HG02870 (cell line): ENCODE data around the gene RNF207.
A peak's percentile ranks its signal among the peaks of the same experiment; 100 is the strongest.
"Not testable (repeated sequence)": the region's sequence is repeated elsewhere in the genome, so short reads cannot be mapped to it uniquely, and the experiment has no call there.

Experiments
- ATAC-seq: cut with Tn5 transposase; IDR thresholded peaks from one replicate; pipeline ENCODE4 v1.9.1; 2021; ENCODE audit warnings: mild to moderate bottlenecking, moderate library complexity; ENCODE audit not compliant: unreplicated experiment

The RNF207 gene

GRCh38 chr1:6199298-6200187 is 6.4 kb upstream of the RNF207 start, which contains the start of gene RPL22:
RPL22 (minus strand) TSS chr1:6199595; CDS start chr1:6199573, 22 bp downstream.
- ATAC-seq, result peak; percentile 94

- ATAC-seq, result no peak
Observed at GRCh38 chr1:6200188-6200809, 5.6 kb upstream of the RNF207 start.

DNA sequence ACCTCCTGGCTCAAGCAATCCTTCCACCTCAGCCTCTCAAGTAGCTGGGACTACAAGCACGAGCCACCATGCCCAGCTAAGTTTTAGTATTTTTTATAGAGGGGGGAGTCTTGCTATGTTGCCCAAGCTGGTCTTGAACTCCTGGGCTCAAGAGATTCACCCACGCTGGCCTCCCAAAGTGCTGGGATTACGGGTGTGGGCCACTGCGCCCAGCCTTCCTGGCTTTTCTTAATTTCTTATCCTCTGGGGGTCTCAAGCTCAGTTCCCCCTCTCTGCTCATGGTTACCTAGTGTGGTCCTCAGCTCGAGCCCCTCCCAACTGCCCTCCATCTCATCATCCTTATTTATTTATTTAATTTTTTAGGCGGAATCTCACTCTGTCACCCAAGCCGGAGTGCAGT is 3.7 kb upstream of the RNF207 start:
- ATAC-seq, result no peak

DNA sequence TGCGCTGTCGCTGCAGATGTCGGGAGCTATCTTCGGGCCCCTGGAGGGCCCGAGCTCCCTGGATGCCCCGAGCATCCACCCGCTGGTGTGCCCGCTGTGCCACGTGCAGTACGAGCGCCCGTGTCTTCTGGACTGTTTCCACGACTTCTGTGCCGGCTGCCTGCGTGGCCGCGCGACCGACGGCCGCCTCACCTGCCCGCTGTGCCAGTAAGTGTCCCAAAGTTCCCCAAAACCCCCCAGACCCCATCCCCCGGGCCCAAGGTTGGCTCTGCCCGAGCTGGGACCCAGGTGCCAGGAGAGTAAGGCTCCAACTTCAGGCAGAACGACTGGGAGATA is 569 bp downstream of the RNF207 start:
- ATAC-seq, result peak; percentile 5

DNA sequence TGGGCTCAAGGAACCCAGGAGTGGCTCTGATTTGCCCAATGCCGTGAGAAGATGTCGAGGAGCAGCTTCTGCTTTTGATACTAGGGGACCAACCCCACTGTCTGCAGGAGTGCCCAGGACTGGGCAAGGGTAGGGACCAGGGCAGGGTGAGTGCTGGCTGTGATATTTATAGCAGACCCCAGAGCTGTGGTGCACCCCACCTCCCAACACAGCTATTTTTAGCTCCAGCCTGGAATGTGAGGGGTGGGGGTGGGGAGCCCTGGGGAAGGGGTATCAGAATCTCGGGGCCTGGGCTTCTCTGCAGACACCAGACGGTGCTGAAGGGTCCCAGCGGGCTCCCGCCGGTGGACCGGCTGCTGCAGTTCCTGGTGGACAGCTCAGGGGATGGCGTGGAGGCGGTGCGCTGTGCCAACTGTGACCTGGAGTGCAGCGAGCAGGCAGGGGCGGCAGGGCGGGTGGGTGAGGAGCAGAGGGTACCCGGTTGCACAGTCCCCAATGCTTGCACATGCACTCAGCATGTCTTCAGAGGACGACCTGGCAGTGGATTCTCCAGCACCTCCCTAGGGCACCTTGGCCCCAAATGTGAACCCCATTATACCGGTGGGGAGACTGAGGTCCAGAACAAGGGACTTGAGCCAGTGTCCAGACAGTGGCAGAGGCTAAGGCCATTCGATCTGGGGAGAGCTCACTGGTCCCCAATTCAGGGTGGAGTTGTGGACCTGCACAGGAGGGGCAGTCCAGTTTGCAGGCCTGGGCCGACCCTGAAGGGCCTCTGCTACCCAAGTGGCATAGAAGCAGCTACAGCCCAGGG is 1.4 kb downstream of the RNF207 start:
- no peak for ATAC-seq

DNA sequence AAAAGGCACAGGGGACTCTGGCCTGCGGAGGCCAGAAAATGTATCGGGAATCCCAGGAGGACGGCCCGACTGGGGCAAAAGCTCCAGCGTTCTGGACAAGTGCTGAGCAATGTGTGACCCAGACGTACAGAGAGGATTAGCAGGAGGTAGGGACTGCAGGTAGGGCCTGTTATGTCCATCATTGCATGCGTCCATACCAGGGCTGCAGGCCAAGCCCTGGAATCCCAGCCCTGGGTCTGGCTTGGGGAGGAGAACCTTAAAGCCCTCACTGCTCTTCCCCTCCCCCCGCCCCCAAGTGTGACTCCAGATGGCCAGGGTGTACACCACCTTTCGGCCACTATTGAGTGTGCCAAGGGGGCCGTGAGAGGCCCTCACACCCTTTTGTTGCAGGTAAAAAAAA is 2.0 kb downstream of the RNF207 start:
- ATAC-seq, result no peak

DNA sequence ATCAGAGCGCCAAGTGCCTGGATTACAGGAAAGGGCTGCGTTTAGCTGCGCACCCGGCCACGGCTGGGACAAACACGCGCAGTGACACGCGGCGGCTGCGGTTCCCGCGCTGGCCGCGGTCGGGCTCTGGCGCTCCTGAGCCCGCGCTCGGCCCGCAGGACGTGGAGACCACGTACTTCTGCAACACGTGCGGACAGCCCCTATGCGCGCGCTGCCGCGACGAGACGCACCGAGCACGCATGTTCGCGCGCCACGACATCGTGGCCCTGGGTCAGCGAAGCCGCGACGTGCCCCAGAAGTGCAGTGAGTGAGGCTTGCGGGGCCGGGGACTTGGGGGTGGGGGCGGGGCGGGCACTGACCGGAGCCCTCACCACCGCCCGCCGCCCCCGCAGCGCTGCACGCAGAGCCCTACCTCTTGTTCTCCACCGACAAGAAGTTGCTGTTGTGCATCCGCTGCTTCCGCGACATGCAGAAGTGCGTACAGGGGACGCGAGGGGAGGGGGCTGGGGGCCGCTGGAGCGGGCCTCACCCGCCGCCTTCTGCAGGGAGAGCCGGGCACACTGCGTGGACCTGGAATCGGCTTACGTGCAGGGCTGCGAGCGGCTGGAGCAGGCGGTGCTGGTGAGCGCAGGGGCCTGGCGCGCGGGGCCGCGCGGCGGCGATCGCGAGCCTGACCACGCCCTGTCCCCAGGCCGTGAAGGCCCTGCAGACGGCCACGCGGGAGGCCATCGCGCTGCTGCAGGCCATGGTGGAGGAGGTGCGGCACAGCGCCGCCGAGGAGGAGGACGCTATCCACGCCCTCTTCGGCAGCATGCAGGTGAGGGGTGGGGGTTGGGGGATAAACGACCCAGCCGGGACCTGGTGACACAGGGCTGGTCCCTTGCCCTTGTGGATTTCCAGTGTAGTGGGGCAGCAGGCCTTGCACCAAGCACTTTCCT is 3.1 kb downstream of the RNF207 start:
- ATAC-seq, result no peak

- ATAC-seq, result no peak
Observed at GRCh38 chr1:6209661-6210580, 4.0 kb downstream of the RNF207 start.

GRCh38 chr1:6210591-6211355 is 4.9 kb downstream of the RNF207 start:
- no peak for ATAC-seq

DNA sequence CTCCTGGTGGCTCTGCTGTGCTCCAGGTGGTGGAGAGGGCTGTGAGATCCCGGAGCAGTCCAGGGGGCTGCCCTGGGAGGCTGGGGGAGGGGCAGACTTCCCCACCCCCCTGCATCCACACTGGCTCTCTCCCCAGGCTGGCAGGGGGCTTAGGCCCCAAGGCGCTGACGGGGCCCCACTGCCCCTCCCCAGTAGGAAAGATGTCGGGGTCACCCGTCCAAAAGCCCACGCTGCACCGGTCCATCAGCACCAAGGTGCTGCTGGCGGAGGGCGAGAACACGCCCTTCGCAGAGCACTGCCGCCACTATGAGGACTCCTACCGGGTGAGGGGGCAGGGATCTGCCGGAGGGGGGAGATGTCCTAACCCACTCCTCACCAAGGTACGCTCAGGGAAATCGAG is 5.8 kb downstream of the RNF207 start:
- no peak for ATAC-seq

- ATAC-seq, result no peak
Observed at GRCh38 chr1:6212193-6212959, 6.5 kb downstream of the RNF207 start.

GRCh38 chr1:6218375-6219164 is 12.7 kb downstream of the RNF207 start:
- no peak for ATAC-seq

GRCh38 chr1:6219641-6220040 is 13.7 kb downstream of the RNF207 start:
- not testable (repeated sequence) for ATAC-seq

DNA sequence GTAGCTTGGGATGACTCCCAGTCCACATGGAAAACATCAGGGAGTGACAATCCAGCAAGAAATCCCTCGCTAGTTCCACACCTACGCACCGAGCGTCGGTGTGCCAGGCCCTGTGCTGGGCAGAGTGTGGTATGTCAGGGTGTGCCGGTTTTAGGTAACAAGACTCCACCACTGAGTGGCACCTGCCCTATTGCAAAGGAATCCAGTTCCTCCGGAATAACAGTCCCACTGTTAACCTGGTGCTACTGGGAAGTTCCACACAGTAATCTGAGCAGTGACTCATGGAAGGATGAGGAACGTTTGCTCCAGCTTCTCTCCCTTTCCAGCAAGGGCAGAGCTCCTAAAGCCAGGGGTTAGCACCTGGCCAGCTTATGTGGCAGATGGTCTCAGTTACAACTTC is 14.3 kb downstream of the RNF207 start:
- ATAC-seq, result no peak

DNA sequence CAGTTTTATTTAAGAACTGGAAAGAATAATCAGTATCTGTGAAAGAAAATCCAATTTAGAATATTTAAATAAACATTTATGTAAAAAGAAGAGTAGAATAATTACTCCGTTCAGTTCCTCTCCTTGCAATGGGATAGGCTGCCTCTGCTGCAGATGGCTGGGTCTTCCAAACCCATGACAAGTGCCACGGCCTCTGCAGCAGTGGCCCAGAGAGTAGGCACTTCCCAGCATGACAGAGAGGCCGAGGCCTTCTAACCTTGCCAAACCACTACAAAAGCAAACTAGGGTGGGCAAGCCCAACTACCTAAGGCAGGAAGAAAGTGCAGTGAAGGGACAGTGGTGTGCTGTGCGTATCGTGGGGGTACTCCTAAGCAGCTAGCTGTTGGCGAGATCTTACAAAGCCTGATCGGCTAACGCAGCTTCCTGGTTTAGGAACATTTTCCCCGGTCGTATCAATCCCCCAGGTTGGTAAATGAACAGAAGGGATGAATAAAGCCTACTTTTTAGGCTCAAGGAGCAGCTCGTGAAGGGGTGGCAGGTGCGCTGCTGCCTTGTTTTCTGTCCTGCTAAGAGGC is 15.4 kb downstream of the RNF207 start:
- no peak for ATAC-seq

DNA sequence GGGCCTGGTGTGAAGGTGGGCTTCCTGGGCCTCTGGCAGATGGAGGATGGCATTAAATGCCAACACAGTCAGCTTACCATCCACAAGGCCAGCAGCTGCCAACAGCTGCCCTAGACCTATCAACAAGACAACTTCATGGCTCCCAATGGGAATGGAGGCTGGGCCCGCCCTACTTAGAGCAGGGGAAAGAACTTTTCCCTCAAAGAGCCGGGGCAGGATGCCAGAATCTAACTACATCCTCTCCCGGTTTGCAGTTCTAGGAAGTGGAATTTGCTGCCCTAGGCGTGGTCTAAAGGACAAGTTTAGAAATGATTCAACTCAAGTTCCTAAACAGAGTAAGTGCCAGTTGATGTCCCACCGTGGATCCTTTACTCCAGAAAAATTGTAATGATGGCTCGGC is 16.7 kb downstream of the RNF207 start:
- no peak for ATAC-seq

DNA sequence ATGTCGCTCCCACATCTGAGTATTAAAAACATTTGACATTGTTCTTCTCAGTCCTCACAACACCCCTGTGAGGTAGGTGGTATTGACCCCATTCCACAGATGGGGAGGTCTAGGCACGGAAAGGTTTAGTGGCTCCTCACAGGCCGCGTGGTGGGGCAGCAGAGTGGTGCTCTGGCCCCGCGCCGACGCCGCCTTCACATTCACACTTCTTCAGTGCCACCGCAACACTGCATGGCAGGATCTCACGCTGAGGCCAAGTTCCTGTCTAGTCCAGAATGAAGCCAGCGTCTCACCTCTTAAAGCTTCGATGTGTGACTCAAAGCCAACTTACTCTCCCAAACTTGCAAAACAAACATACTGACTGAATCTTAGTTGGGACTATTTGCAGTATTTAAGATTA is 17.7 kb downstream of the RNF207 start:
- ATAC-seq, result no peak
